HUES6 (cell line): ENCODE results near the gene SLC5A2.

Experiments used
- H3K27ac ChIP-seq: 2 replicates; pipeline ENCODE4 v1.7.0; 2013; ENCODE audit warnings: low read depth, mild to moderate bottlenecking, low read length, inconsistent platforms
- H3K27me3 ChIP-seq: 2 replicates; pipeline ENCODE4 v1.6.1; 2013; ENCODE audit warnings: low read length; ENCODE audit not compliant: control insufficient read depth, insufficient read depth
- H3K36me3 ChIP-seq: 2 replicates; pipeline ENCODE4 v1.6.1; 2013; ENCODE audit warnings: low read length; ENCODE audit not compliant: control insufficient read depth, insufficient read depth
- H3K4me1 ChIP-seq: 2 replicates; pipeline ENCODE4 v1.6.1; 2013; ENCODE audit warnings: low read length; ENCODE audit not compliant: control insufficient read depth, insufficient read depth
- H3K4me3 ChIP-seq: 2 replicates; pipeline ENCODE4 v1.5.1; 2013; ENCODE audit warnings: low read depth, low read length
- H3K9ac ChIP-seq: one replicate; pipeline ENCODE4 v1.6.1; 2013; ENCODE audit warnings: mild to moderate bottlenecking, low read length
- H3K9me3 ChIP-seq: 2 replicates; pipeline ENCODE4 v1.6.1; 2013; ENCODE audit warnings: low read depth, low read length; ENCODE audit not compliant: control insufficient read depth, insufficient read depth

SLC5A2 gene

GRCh38 chr16:31504159-31504558, 21.2 kb downstream of the SLC5A2 start:
- Histone ChIP-seq H3K9me3 (no peaks in the 10 kb centered on the region), H3K4me3 (no peak overlapping the region), H3K36me3 (peaks cover 23% of the 10 kb centered on the region), H3K27me3 (no peaks in the 10 kb centered on the region), H3K27ac (no peak overlapping the region), H3K9ac (no peak overlapping the region), H3K4me1 (peaks cover 23% of the 10 kb centered on the region)

GRCh38 chr16:31505483-31505882, 22.6 kb downstream of the SLC5A2 start:
- H3K27me3 ChIP-seq: no peaks in the 10 kb centered on the region
- no peaks in the 10 kb centered on the region for H3K9me3 ChIP-seq
- no peak overlapping the region for H3K4me3 ChIP-seq
- peaks cover 11% of the 10 kb centered on the region; the same call in 1 of the 2 replicates for H3K36me3 ChIP-seq
- H3K9ac ChIP-seq: no peak overlapping the region
- H3K27ac ChIP-seq: no peak overlapping the region
- H3K4me1 ChIP-seq: peaks cover 24% of the 10 kb centered on the region

GRCh38 chr16:31507617-31507928, 24.6 kb downstream of the SLC5A2 start:
- Histone ChIP-seq H3K9ac (peak overlapping the region; percentile 89), H3K27ac (peak overlapping the region; percentile 92)

GRCh38 chr16:31507929-31508705, 25.2 kb downstream of the SLC5A2 start, which contains the start of gene RUSF1:
RUSF1 (minus strand) TSS chr16:31508391; CDS start chr16:31508373, 18 bp downstream.
- Histone ChIP-seq H3K4me1 (peaks cover 11% of the 10 kb centered on the region), H3K36me3 (peaks cover 8% of the 10 kb centered on the region; the same call in 1 of the 2 replicates), H3K4me3 (peak within 1 kb of the TSS; percentile 79), H3K9ac (peak within 1 kb of the TSS; percentile 89), H3K27me3 (no peaks in the 10 kb centered on the region), H3K9me3 (no peaks in the 10 kb centered on the region; the same call in 1 of the 2 replicates), H3K27ac (peak within 1 kb of the TSS; percentile 92)

More at GRCh38 chr16:31507617-31507928, 24.6 kb downstream of the SLC5A2 start:
- Histone ChIP-seq H3K36me3 (peaks cover 8% of the 10 kb centered on the region; the same call in 1 of the 2 replicates), H3K27me3 (no peaks in the 10 kb centered on the region), H3K4me3 (peak overlapping the region; percentile 79), H3K9me3 (no peaks in the 10 kb centered on the region; the same call in 1 of the 2 replicates), H3K4me1 (peaks cover 11% of the 10 kb centered on the region)

GRCh38 chr16:31508706-31509195, 25.8 kb downstream of the SLC5A2 start:
- Histone ChIP-seq H3K4me3 (peak overlapping the region; percentile 79), H3K36me3 (peaks cover 8% of the 10 kb centered on the region; the same call in 1 of the 2 replicates), H3K27me3 (no peaks in the 10 kb centered on the region), H3K9me3 (no peaks in the 10 kb centered on the region; the same call in 1 of the 2 replicates), H3K9ac (peak overlapping the region; percentile 89), H3K27ac (peak overlapping the region; percentile 92), H3K4me1 (peaks cover 11% of the 10 kb centered on the region)

- Histone ChIP-seq H3K4me1 (peaks cover 5% of the 10 kb centered on the region), H3K9ac (no peak overlapping the region), H3K27me3 (no peaks in the 10 kb centered on the region), H3K27ac (no peak overlapping the region), H3K36me3 (no peaks in the 10 kb centered on the region), H3K9me3 (peaks cover 11% of the 10 kb centered on the region), H3K4me3 (no peak overlapping the region)
Measured at GRCh38 chr16:31513126-31513525, 30.2 kb downstream of the SLC5A2 start.

GRCh38 chr16:31513884-31514283, 31.0 kb downstream of the SLC5A2 start:
- Histone ChIP-seq H3K4me1 (peaks cover 4% of the 10 kb centered on the region), H3K9me3 (peaks cover 11% of the 10 kb centered on the region), H3K27me3 (no peaks in the 10 kb centered on the region), H3K9ac (no peak overlapping the region), H3K36me3 (no peaks in the 10 kb centered on the region), H3K4me3 (no peak overlapping the region), H3K27ac (no peak overlapping the region)

GRCh38 chr16:31517800-31518402, 35.0 kb downstream of the SLC5A2 start:
- Histone ChIP-seq H3K9me3 (peaks cover 11% of the 10 kb centered on the region), H3K36me3 (no peaks in the 10 kb centered on the region), H3K27me3 (no peaks in the 10 kb centered on the region), H3K4me1 (no peaks in the 10 kb centered on the region; the same call in 1 of the 2 replicates), H3K27ac (no peak overlapping the region), H3K9ac (no peak overlapping the region), H3K4me3 (no peak overlapping the region)

GRCh38 chr16:31519759-31520431, 37.0 kb downstream of the SLC5A2 start:
- H3K27ac ChIP-seq: no peak overlapping the region
- H3K9ac ChIP-seq: no peak overlapping the region
- peaks cover 11% of the 10 kb centered on the region for H3K9me3 ChIP-seq
- no peak overlapping the region for H3K4me3 ChIP-seq
- no peaks in the 10 kb centered on the region for H3K36me3 ChIP-seq
- no peaks in the 10 kb centered on the region for H3K27me3 ChIP-seq
- H3K4me1 ChIP-seq: no peaks in the 10 kb centered on the region; the same call in 1 of the 2 replicates

- no peak overlapping the region for H3K4me3 ChIP-seq
- H3K27ac ChIP-seq: no peak overlapping the region
- peaks cover 6% of the 10 kb centered on the region; the same call in 1 of the 2 replicates for H3K9me3 ChIP-seq
- no peaks in the 10 kb centered on the region; the same call in 1 of the 2 replicates for H3K27me3 ChIP-seq
- no peak overlapping the region for H3K9ac ChIP-seq
- H3K4me1 ChIP-seq: no peaks in the 10 kb centered on the region; the same call in 1 of the 2 replicates
- no peaks in the 10 kb centered on the region for H3K36me3 ChIP-seq
Measured at GRCh38 chr16:31521368-31521767, 38.4 kb downstream of the SLC5A2 start.
